GM12873 (cell line): ENCODE measurements around the gene ZNF611.

Source experiments
- CTCF ChIP-seq: IDR thresholded peaks from 2 replicates; pipeline ENCODE4 v1.5.1; 2012; ENCODE audit warnings: low read depth, mild to moderate bottlenecking, moderate library complexity, low read length, control low read depth; ENCODE audit not compliant: insufficient read depth; ENCODE audit errors: missing control alignments

The ZNF611 gene

GRCh38 chr19:52662631-52663030 lies 72.2 kb downstream of the ZNF611 start:
- TF ChIP-seq CTCF, result no peak

- no peak for TF ChIP-seq CTCF
Measured at GRCh38 chr19:52660981-52661380, 73.9 kb downstream of the ZNF611 start.

GRCh38 chr19:52659013-52659412 lies 75.8 kb downstream of the ZNF611 start:
- TF ChIP-seq CTCF, result no peak

GRCh38 chr19:52658595-52658994 lies 76.2 kb downstream of the ZNF611 start:
- no peak for TF ChIP-seq CTCF

- no peak for TF ChIP-seq CTCF
Measured at GRCh38 chr19:52653161-52653560, 81.7 kb downstream of the ZNF611 start.
